ENCODE results near the gene TMEM164.

DNA sequence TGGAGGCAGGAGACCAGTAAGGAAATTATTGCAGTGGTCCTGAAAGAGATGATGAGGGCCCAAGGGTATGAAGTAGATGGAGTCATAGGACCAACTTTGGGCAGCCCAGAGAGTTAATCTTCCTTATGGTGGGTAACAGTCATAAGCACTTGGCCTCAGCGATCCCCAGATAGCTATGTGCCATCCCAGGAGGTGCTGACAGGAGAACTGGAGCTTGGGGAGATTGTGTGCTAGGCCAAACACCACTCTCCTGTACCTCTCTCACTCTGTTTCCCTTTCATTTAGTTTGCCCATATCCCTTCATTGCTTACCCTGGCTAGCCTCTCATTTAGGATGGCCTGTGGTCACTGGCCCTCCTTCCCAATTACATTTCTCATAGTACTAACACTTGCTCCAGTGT, 60.0 kb downstream of the TMEM164 start:
- no peak for TF ChIP-seq POLR2A (IDR thresholded peaks at IDR 0.05)
- TF ChIP-seq, protein P1, sequence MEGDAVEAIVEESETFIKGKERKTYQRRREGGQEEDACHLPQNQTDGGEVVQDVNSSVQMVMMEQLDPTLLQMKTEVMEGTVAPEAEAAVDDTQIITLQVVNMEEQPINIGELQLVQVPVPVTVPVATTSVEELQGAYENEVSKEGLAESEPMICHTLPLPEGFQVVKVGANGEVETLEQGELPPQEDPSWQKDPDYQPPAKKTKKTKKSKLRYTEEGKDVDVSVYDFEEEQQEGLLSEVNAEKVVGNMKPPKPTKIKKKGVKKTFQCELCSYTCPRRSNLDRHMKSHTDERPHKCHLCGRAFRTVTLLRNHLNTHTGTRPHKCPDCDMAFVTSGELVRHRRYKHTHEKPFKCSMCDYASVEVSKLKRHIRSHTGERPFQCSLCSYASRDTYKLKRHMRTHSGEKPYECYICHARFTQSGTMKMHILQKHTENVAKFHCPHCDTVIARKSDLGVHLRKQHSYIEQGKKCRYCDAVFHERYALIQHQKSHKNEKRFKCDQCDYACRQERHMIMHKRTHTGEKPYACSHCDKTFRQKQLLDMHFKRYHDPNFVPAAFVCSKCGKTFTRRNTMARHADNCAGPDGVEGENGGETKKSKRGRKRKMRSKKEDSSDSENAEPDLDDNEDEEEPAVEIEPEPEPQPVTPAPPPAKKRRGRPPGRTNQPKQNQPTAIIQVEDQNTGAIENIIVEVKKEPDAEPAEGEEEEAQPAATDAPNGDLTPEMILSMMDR (IDR thresholded peaks at IDR 0.05), result no peak
- TF ChIP-seq POLR2AphosphoS5 (IDR thresholded peaks at IDR 0.05), result no peak
